HL-60 (cell line): Measurements from ENCODE around the gene ADRA2C.

Experiments
- DNase-seq, 2 experiments: peaks; one replicate each; pipeline ENCODE4 v3.0.0-alpha.2; 2010 to 2020; ENCODE audit warnings: low read depth in 1 of 2, low spot score in 1 of 2
- H3K27ac ChIP-seq: fragments of 250-450 bp; sonication (Bioruptor Pico); replicated peaks from 2 replicates; pipeline ENCODE4 v1.5.1; 2020; ENCODE audit warnings: mild to moderate bottlenecking, moderate library complexity
- H3K27me3 ChIP-seq: fragments of 250-450 bp; sonication (Bioruptor Pico); 2 replicates; pipeline ENCODE4 v1.5.1; 2021; ENCODE audit warnings: mild to moderate bottlenecking, moderate library complexity; ENCODE audit not compliant: insufficient read depth, poor library complexity, severe bottlenecking
- H3K4me3 ChIP-seq: replicated peaks from 2 replicates; pipeline ENCODE4 v1.5.1; 2011; ENCODE audit warnings: mild to moderate bottlenecking, control low read depth, low read length; ENCODE audit not compliant: insufficient read depth
- CTCF ChIP-seq: IDR thresholded peaks from one replicate; pipeline ENCODE4 v1.5.1; 2011; ENCODE audit warnings: low read length, control low read depth, inconsistent platforms; ENCODE audit not compliant: insufficient read depth
- GABPA ChIP-seq: IDR thresholded peaks from 2 replicates; pipeline ENCODE4 v1.6.1; 2012; ENCODE audit warnings: low read depth
- POLR2AphosphoS5 ChIP-seq: IDR thresholded peaks from 2 replicates; pipeline ENCODE4 v1.6.1; 2012; ENCODE audit warnings: low read depth
- REST ChIP-seq: IDR thresholded peaks from 2 replicates; pipeline ENCODE4 v1.6.1; 2012; ENCODE audit warnings: low read depth; ENCODE audit not compliant: insufficient replicate concordance
- SPI1 ChIP-seq: IDR thresholded peaks from 2 replicates; pipeline ENCODE4 v1.6.1; 2012; ENCODE audit warnings: low read depth, mild to moderate bottlenecking, borderline replicate concordance

Gene ADRA2C

GRCh38 chr4:3718462-3718861, 47.7 kb upstream of the ADRA2C start:
- Histone ChIP-seq H3K27ac (no peak overlapping the region), H3K4me3 (no peak overlapping the region), H3K27me3 (no peaks in the 10 kb centered on the region)
- DNase-seq: no peak
- TF ChIP-seq GABPA (no peak), REST (no peak)

GRCh38 chr4:3719191-3719590, 47.0 kb upstream of the ADRA2C start:
- Histone ChIP-seq H3K4me3 (no peak overlapping the region), H3K27ac (no peak overlapping the region), H3K27me3 (peaks cover 6% of the 10 kb centered on the region)
- no peak for DNase-seq
- TF ChIP-seq SPI1 (no peak), REST (no peak), GABPA (no peak), CTCF (no peak), POLR2AphosphoS5 (no peak)

- peaks cover 9% of the 10 kb centered on the region for H3K27me3 ChIP-seq
- no peak for DNase-seq
- no peak for TF ChIP-seq POLR2AphosphoS5
- no peak for TF ChIP-seq SPI1
- no peak for TF ChIP-seq GABPA
- no peak overlapping the region for H3K4me3 ChIP-seq
- no peak overlapping the region for H3K27ac ChIP-seq
Measured at GRCh38 chr4:3719836-3720235, 46.3 kb upstream of the ADRA2C start.

DNA sequence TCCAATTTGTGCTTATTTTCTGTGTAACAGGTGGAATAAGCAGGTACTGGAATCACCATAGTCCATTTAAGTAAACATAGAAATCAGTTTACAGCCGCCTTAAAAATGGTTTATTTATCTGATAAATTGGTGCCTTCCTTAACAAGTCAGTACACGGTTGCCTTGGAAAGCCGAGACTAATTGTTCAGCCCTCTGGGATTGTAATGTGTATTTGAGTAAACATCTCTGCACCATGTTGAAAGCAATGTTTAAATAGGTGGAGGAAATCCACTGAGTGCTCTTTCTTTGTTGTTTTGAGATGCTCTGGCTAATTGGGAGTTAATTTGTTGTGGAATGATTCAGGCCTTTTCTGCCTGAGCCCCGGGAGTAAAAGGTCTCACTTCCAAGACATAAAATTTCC, 45.7 kb upstream of the ADRA2C start:
- DNase-seq: no peak
- H3K27ac ChIP-seq: no peak overlapping the region
- H3K4me3 ChIP-seq: no peak overlapping the region
- no peak for TF ChIP-seq GABPA
- TF ChIP-seq SPI1: no peak
- no peak for TF ChIP-seq CTCF
- TF ChIP-seq REST: no peak
- no peak for TF ChIP-seq POLR2AphosphoS5
- peaks cover 16% of the 10 kb centered on the region for H3K27me3 ChIP-seq
